Progenitor cell of endocrine pancreas (in vitro differentiated cells): ENCODE results near the gene BHLHE23. TPM values are rescaled to one million over a fixed set of nuclear protein-coding genes. Genes with fewer than 3 reads are reported as not detected.

Experiments
- DNase-seq: peaks from one replicate; pipeline ENCODE4 v3.0.0; 2021; ENCODE audit warnings: low spot score; ENCODE audit not compliant: unreplicated experiment
- H3K27ac Mint-ChIP-seq: 2 replicates; pipeline ENCODE4 v1.8.0; 2021; ENCODE audit warnings: mild to moderate bottlenecking, moderate library complexity, mixed read lengths
- H3K27me3 Mint-ChIP-seq: 2 replicates; pipeline ENCODE4 v1.8.0; 2021; ENCODE audit warnings: mixed read lengths
- H3K36me3 Mint-ChIP-seq: 2 replicates; pipeline ENCODE4 v1.8.0; 2022; ENCODE audit warnings: mixed read lengths; ENCODE audit not compliant: insufficient read depth
- H3K4me1 Mint-ChIP-seq: 2 replicates; pipeline ENCODE4 v1.8.0; 2021; ENCODE audit warnings: low read depth, mixed read lengths
- H3K4me3 Mint-ChIP-seq: 2 replicates; pipeline ENCODE4 v1.8.0; 2021; ENCODE audit warnings: low read depth, mild to moderate bottlenecking, moderate library complexity, mixed read lengths
- H3K9me3 Mint-ChIP-seq: 2 replicates; pipeline ENCODE4 v1.8.0; 2021; ENCODE audit warnings: low read depth, mixed read lengths
- CTCF ChIP-seq: fragments of 200-600 bp; sonication (generic); IDR thresholded peaks from one replicate; pipeline ENCODE4 v1.5.0; 2021; ENCODE audit warnings: antibody characterized with exemption, mild to moderate bottlenecking; ENCODE audit not compliant: unreplicated experiment
- total RNA-seq: library from RNA; stranded (reverse); gene quantifications from 2 replicates; pipeline ENCODE4 v1.2.1, GENCODE V29; 2021

Gene BHLHE23
- total RNA-seq, 1 donor from 2014 or later = not detected

GRCh38 chr20:63007646-63008488, 1.1 kb upstream of the BHLHE23 start:
- Mint-ChIP-seq H3K4me3 (no peak overlapping the region), H3K9me3 (peaks cover under 1% of the 10 kb centered on the region), H3K27ac (no peak overlapping the region), H3K27me3 (peaks cover 68% of the 10 kb centered on the region), H3K36me3 (no peaks in the 10 kb centered on the region), H3K4me1 (peaks cover 3% of the 10 kb centered on the region)
- no peak for TF ChIP-seq CTCF
- no peak for DNase-seq

GRCh38 chr20:63007360-63007645, 539 bp upstream of the BHLHE23 start:
- no peaks in the 10 kb centered on the region for H3K36me3 Mint-ChIP-seq
- TF ChIP-seq CTCF = no peak
- no peak overlapping the region for H3K27ac Mint-ChIP-seq
- H3K27me3 Mint-ChIP-seq = peaks cover 68% of the 10 kb centered on the region
- no peaks in the 10 kb centered on the region for H3K9me3 Mint-ChIP-seq
- no peak overlapping the region for H3K4me3 Mint-ChIP-seq
- peaks cover 3% of the 10 kb centered on the region for H3K4me1 Mint-ChIP-seq
- no peak for DNase-seq

GRCh38 chr20:63005862-63006539, 763 bp downstream of the BHLHE23 start:
- Mint-ChIP-seq H3K4me1 (peaks cover 3% of the 10 kb centered on the region), H3K4me3 (no peak overlapping the region), H3K36me3 (no peaks in the 10 kb centered on the region), H3K9me3 (no peaks in the 10 kb centered on the region), H3K27ac (no peak overlapping the region), H3K27me3 (peaks cover 66% of the 10 kb centered on the region)
- DNase-seq = no peak
- no peak for TF ChIP-seq CTCF

GRCh38 chr20:63005365-63005861, 1.4 kb downstream of the BHLHE23 start:
- Mint-ChIP-seq H3K9me3 (no peaks in the 10 kb centered on the region), H3K27me3 (peaks cover 68% of the 10 kb centered on the region), H3K4me1 (peaks cover 3% of the 10 kb centered on the region), H3K36me3 (no peaks in the 10 kb centered on the region), H3K27ac (no peak overlapping the region), H3K4me3 (no peak overlapping the region)
- no peak for TF ChIP-seq CTCF
- no peak for DNase-seq

- no peak for DNase-seq
- no peak overlapping the region for H3K4me3 Mint-ChIP-seq
- no peaks in the 10 kb centered on the region for H3K9me3 Mint-ChIP-seq
- TF ChIP-seq CTCF = no peak
- H3K36me3 Mint-ChIP-seq = no peaks in the 10 kb centered on the region
- peaks cover 70% of the 10 kb centered on the region for H3K27me3 Mint-ChIP-seq
- peaks cover 2% of the 10 kb centered on the region for H3K4me1 Mint-ChIP-seq
- H3K27ac Mint-ChIP-seq = no peak overlapping the region
These were observed 2.0 kb downstream of the BHLHE23 start for GRCh38 chr20:63004607-63005364.
